Measurements from ENCODE around the gene TCF7L2. TPM values are rescaled to one million over a fixed set of nuclear protein-coding genes. Genes with fewer than 3 reads are reported as not detected.
A peak's percentile ranks its signal among the peaks of the same experiment; 100 is the strongest.

The TCF7L2 gene
- polyA plus RNA-seq, 1 experiment = 11.3 TPM

DNA sequence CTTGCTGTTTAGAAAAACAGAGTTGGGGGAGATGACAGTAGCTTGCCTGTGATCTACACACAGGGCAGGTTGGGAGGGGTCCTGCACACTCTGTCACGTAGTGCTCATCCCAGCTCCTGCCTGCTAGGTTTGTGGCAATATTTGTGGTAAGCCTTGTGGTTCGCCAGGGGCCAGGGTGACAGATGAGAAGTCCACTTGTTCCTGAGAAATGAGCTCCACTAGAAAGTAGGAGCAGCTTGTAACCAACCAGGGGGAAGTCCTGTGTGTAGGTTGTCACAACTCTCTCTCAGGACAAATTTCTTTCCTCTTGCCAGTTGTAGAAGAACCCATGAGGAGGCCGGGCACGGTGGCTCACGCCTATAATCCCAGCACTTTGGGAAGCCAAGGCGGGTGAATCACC lies 147.0 kb downstream of the TCF7L2 start:
- H3K27me3 ChIP-seq (ENCODE audit: control insufficient read depth, insufficient read depth, low read length) = no peaks in the 10 kb centered on the region
- POLR2A ChIA-PET = interaction anchor here (0.5 kb wide), 1 partner anchor 10 kb away, joined by 5 read pairs; no protein-coding TSS in a partner anchor
- DNase-seq (ENCODE audit: low read depth) = no peak
- CTCF ChIA-PET = interaction anchor here (0.6 to 1.3 kb wide), 5 partner anchors 13 to 532 kb away, joined by 3 to 5 read pairs (median 4); no protein-coding TSS in a partner anchor
- no peak overlapping the region for H3K4me3 ChIP-seq (ENCODE audit: low read depth, low read length)
- TF ChIP-seq, protein P1, sequence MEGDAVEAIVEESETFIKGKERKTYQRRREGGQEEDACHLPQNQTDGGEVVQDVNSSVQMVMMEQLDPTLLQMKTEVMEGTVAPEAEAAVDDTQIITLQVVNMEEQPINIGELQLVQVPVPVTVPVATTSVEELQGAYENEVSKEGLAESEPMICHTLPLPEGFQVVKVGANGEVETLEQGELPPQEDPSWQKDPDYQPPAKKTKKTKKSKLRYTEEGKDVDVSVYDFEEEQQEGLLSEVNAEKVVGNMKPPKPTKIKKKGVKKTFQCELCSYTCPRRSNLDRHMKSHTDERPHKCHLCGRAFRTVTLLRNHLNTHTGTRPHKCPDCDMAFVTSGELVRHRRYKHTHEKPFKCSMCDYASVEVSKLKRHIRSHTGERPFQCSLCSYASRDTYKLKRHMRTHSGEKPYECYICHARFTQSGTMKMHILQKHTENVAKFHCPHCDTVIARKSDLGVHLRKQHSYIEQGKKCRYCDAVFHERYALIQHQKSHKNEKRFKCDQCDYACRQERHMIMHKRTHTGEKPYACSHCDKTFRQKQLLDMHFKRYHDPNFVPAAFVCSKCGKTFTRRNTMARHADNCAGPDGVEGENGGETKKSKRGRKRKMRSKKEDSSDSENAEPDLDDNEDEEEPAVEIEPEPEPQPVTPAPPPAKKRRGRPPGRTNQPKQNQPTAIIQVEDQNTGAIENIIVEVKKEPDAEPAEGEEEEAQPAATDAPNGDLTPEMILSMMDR (IDR thresholded peaks at IDR 0.05; ENCODE audit: insufficient read depth, low read depth, low read length) = no peak
- H3K36me3 ChIP-seq (ENCODE audit: control insufficient read depth, insufficient read depth, low read length) = peaks cover 8% of the 10 kb centered on the region

DNA sequence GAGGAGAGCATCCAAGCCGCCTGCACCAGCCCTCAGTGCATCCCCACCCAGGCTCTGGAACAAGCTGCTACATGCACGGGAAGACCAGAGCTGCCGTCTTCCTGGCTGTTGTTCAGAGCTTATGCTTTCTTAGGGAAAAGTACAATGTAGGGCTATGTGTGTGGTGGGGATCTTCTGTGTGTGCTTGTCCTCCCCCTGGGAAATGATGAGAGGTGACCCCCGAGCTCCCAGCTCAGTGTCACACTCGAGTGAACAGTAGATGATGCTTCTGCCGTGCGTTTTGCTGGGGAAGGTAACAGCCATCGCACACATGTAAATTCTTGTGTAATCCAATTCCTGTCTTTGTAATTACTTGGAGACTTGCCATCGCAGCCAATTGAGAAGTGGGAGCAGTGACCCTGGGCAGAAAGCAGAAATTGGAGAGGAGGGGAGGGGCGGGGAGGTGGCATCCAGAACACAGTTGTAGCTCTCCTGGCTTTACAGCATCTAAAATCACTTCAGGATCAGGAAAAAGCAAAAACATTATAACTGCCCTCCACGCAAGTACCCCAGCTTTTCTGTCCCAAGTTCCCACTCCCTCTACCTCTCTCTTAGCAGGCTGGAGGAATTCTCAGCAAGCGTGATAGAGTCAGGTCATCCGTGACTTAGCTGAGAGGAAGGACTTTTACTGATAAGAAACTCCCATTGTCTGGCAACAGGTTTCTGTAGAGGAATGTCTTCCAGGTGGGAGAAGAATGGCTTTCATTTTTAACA lies 149.6 kb downstream of the TCF7L2 start:
- POLR2A ChIA-PET = no interaction called here

DNA sequence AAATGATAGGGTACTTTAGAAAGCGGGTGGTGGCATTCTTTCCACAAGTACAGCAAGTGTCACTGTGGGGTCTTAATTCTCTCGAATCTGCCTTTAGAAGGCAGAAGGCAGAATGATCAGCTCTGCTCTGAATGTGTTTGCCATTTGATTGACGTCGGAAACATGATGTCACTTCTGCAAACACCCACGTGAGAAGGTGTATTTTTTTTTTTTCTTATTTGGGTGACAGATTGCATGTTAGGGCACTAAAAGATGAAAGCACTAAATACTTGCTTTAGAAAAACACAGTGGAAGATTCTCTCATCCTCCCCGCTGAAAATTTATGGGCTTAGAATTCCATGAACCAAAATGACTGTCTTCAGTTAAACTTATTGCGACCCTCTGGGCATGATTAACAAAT lies 150.2 kb downstream of the TCF7L2 start:
- CTCF ChIA-PET = interaction anchor here (0.7 kb wide), 1 partner anchor 185 kb away, joined by 4 read pairs; no protein-coding TSS in a partner anchor
- no peak overlapping the region for H3K4me3 ChIP-seq (ENCODE audit: low read depth, low read length)
- H3K36me3 ChIP-seq (ENCODE audit: control insufficient read depth, insufficient read depth, low read length) = peaks cover 8% of the 10 kb centered on the region
- POLR2A ChIA-PET = no interaction called here
- no peak for DNase-seq (ENCODE audit: low read depth)
- no peaks in the 10 kb centered on the region for H3K27me3 ChIP-seq (ENCODE audit: control insufficient read depth, insufficient read depth, low read length)
- TF ChIP-seq, protein P1 (IDR thresholded peaks at IDR 0.05; ENCODE audit: insufficient read depth, low read depth, low read length) = no peak

More for the DNA sequence above, 149.6 kb downstream of the TCF7L2 start:
- Histone ChIP-seq H3K36me3 (ENCODE audit: control insufficient read depth, insufficient read depth, low read length) (peaks cover 8% of the 10 kb centered on the region), H3K4me3 (ENCODE audit: low read depth, low read length) (no peak overlapping the region), H3K27me3 (ENCODE audit: control insufficient read depth, insufficient read depth, low read length) (no peaks in the 10 kb centered on the region)
- no peak for DNase-seq (ENCODE audit: low read depth)
- CTCF ChIA-PET = interaction anchor here (0.7 to 2.0 kb wide), 4 partner anchors 10 to 184 kb away, joined by 4 to 8 read pairs (median 5); no protein-coding TSS in a partner anchor
- TF ChIP-seq, protein P1 (IDR thresholded peaks at IDR 0.05; ENCODE audit: insufficient read depth, low read depth, low read length) = no peak

DNA sequence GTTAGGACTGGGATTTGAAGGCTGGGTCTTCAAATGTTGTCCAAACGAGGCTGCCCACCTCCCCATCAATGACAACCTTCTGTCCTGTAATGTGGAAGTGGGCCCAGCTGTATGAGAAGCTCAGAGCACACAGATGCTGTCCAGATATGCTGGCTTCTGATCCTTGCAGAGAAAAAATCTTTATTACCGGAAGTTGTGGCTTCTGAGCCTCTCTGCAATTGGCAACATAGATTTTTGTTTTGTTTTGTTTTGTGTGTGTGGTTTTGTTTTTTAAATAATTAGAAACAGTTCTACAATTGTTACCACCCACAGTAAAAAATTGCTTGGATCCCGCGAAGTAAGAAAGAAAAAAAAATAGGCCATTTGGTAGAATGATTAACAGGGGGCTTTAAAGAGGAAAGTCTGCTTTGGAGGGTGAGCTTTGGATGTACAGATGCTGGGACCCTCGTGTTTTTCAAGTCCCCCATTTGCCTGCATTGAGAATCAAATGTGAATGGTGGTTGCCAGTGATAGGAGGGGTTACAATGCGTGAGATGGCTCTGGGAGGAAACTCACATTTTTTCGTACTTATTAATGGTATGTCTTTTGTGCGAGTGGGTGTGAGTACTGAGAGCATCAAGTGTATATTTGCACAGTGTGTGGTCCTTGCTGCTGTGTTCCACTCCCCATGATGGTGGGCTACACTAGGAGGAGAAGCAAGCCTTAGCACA lies 153.2 kb downstream of the TCF7L2 start:
- Histone ChIP-seq H3K36me3 (ENCODE audit: control insufficient read depth, insufficient read depth, low read length) (no peaks in the 10 kb centered on the region), H3K4me3 (ENCODE audit: low read depth, low read length) (no peak overlapping the region), H3K27me3 (ENCODE audit: control insufficient read depth, insufficient read depth, low read length) (no peaks in the 10 kb centered on the region)
- POLR2A ChIA-PET = no interaction called here
- CTCF ChIA-PET = interaction anchor here (1.1 kb wide), 1 partner anchor 15 kb away, joined by 3 read pairs; no protein-coding TSS in a partner anchor
- peak; percentile 77 for DNase-seq (ENCODE audit: low read depth)
- TF ChIP-seq, protein P1 (IDR thresholded peaks at IDR 0.05; ENCODE audit: insufficient read depth, low read depth, low read length) = no peak

DNA sequence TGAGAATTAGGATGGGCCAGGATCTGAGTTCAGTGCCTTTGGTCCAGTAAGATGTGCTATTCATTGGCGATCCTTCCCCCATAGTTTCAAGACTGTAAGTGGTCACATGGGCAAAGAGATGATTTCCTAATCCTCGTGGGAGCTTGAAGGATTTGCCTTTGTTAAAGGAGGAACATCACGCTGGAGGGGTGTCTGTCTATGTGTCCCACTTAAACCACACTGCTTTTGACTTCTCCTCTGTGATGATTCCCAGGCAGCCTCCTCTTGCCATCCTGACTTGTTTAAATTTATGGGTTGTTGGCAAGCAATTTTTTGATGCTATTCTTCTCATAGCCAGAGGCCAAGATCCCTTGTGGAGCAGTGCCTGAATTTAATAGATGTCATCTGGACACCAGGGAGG lies 154.0 kb downstream of the TCF7L2 start:
- no peaks in the 10 kb centered on the region for H3K27me3 ChIP-seq (ENCODE audit: control insufficient read depth, insufficient read depth, low read length)
- CTCF ChIA-PET = no interaction called here
- POLR2A ChIA-PET = interaction anchor here (0.5 kb wide), 1 partner anchor 455 kb away, joined by 3 read pairs; no protein-coding TSS in a partner anchor
- H3K4me3 ChIP-seq (ENCODE audit: low read depth, low read length) = no peak overlapping the region
- DNase-seq (ENCODE audit: low read depth) = peak; percentile 60
- TF ChIP-seq, protein P1 (IDR thresholded peaks at IDR 0.05; ENCODE audit: insufficient read depth, low read depth, low read length) = no peak
- H3K36me3 ChIP-seq (ENCODE audit: control insufficient read depth, insufficient read depth, low read length) = no peaks in the 10 kb centered on the region
